Neural cell (in vitro differentiated cells): Measurements from ENCODE around the gene RCAN1. TPM values are rescaled to one million over a fixed set of nuclear protein-coding genes. Genes with fewer than 3 reads are reported as not detected.

Experiments used
- H2AFZ ChIP-seq: fragments of 200-600, 300-800 bp; sonication (generic), shearing (Covaris generic); 2 replicates; pipeline ENCODE4 v1.6.0; 2014; ENCODE audit warnings: low read depth, mild to moderate bottlenecking, antibody characterized with exemption, low read length, moderate library complexity
- H3F3A ChIP-seq: fragments of 200-600 bp; shearing (Covaris generic); 2 replicates; pipeline ENCODE4 v1.6.1; 2016; ENCODE audit warnings: mild to moderate bottlenecking, moderate library complexity, mixed read lengths, antibody characterized with exemption, low read length; ENCODE audit not compliant: insufficient read depth, poor library complexity, severe bottlenecking
- H3K27ac ChIP-seq: fragments of 200-600, 300-800 bp; sonication (generic), shearing (Covaris generic); 2 replicates; pipeline ENCODE4 v1.5.1; 2014; ENCODE audit warnings: mild to moderate bottlenecking, low read length, moderate library complexity
- H3K27me3 ChIP-seq: fragments of 300-800, 200-600 bp; sonication (generic), shearing (Covaris generic); 2 replicates; pipeline ENCODE4 v1.6.0; 2014; ENCODE audit warnings: mild to moderate bottlenecking, low read depth, low read length, moderate library complexity; ENCODE audit not compliant: insufficient read depth
- H3K36me3 ChIP-seq: fragments of 300-800, 200-600 bp; sonication (generic), shearing (Covaris generic); 2 replicates; pipeline ENCODE4 v1.5.1; 2014; ENCODE audit warnings: mild to moderate bottlenecking, antibody characterized with exemption, low read length, moderate library complexity; ENCODE audit not compliant: insufficient read depth
- H3K4me2 ChIP-seq: fragments of 300-800, 200-600 bp; sonication (generic), shearing (Covaris generic); 2 replicates; pipeline ENCODE4 v1.6.0; 2014; ENCODE audit warnings: mild to moderate bottlenecking, low read length
- H3K4me3 ChIP-seq: fragments of 300-800, 200-600 bp; sonication (generic), shearing (Covaris generic); 2 replicates; pipeline ENCODE4 v1.5.1; 2014; ENCODE audit warnings: mild to moderate bottlenecking, low read length, moderate library complexity
- H3K79me2 ChIP-seq: fragments of 200-600 bp; shearing (Covaris generic); replicated peaks from 2 replicates; pipeline ENCODE4 v1.6.0; 2014; ENCODE audit warnings: mild to moderate bottlenecking, low read length, moderate library complexity; ENCODE audit not compliant: insufficient read depth
- H3K9ac ChIP-seq: fragments of 300-800, 200-600 bp; sonication (generic), shearing (Covaris generic); 2 replicates; pipeline ENCODE4 v1.6.1; 2016; ENCODE audit warnings: mild to moderate bottlenecking, low read length, mixed read lengths
- H3K9me2 ChIP-seq: fragments of 200-600 bp; shearing (Covaris generic); 2 replicates; pipeline ENCODE4 v1.6.1; 2016; ENCODE audit warnings: mild to moderate bottlenecking, low read length, mixed read lengths; ENCODE audit not compliant: insufficient read depth
- H3K9me3 ChIP-seq: fragments of 200-600, 300-800 bp; sonication (generic), shearing (Covaris generic); 2 replicates; pipeline ENCODE4 v1.6.1; 2016; ENCODE audit warnings: mild to moderate bottlenecking, mixed run types, low read length, moderate library complexity, mixed read lengths
- H4K20me1 ChIP-seq: fragments of 200-600 bp; shearing (Covaris generic); 2 replicates; pipeline ENCODE4 v1.6.1; 2016; ENCODE audit warnings: mild to moderate bottlenecking, mixed run types; ENCODE audit not compliant: insufficient read depth
- CTCF ChIP-seq: fragments of 450-650 bp; IDR thresholded peaks from 2 replicates; pipeline ENCODE4 v1.5.1; 2014; ENCODE audit warnings: antibody characterized with exemption, mild to moderate bottlenecking, moderate library complexity; ENCODE audit not compliant: poor library complexity, severe bottlenecking
- EP300 ChIP-seq: fragments of 450-650 bp; conservative IDR thresholded peaks from 2 replicates; pipeline ENCODE4 v1.6.1; 2014; ENCODE audit warnings: antibody characterized with exemption, mild to moderate bottlenecking, moderate library complexity; ENCODE audit not compliant: poor library complexity, severe bottlenecking
- EZH2 ChIP-seq: fragments of 200-600, 300-800 bp; shearing (Covaris generic), sonication (generic); IDR thresholded peaks from 2 replicates; pipeline ENCODE4 v1.6.1; 2014; ENCODE audit warnings: antibody characterized with exemption, low read length, borderline replicate concordance, mild to moderate bottlenecking; ENCODE audit not compliant: insufficient read depth, poor library complexity, severe bottlenecking
- MXI1 ChIP-seq: fragments of 450-650 bp; conservative IDR thresholded peaks from 2 replicates; pipeline ENCODE4 v1.6.1; 2014; ENCODE audit warnings: antibody characterized with exemption, mild to moderate bottlenecking; ENCODE audit not compliant: poor library complexity, severe bottlenecking
- POLR2AphosphoS5 ChIP-seq: IDR thresholded peaks from 2 replicates; pipeline ENCODE4 v1.6.1; 2012
- RAD21 ChIP-seq: fragments of 450-650 bp; conservative IDR thresholded peaks from 2 replicates; pipeline ENCODE4 v1.6.1; 2014; ENCODE audit warnings: antibody characterized with exemption, mild to moderate bottlenecking, moderate library complexity
- REST ChIP-seq: IDR thresholded peaks from 2 replicates; pipeline ENCODE4 v1.6.1; 2012; ENCODE audit warnings: borderline replicate concordance
- SMC3 ChIP-seq: fragments of 450-650 bp; conservative IDR thresholded peaks from 2 replicates; pipeline ENCODE4 v1.6.1; 2014; ENCODE audit warnings: antibody characterized with exemption, mild to moderate bottlenecking, moderate library complexity; ENCODE audit not compliant: poor library complexity
- TAF1 ChIP-seq: IDR thresholded peaks from 2 replicates; pipeline ENCODE4 v1.6.1; 2012; ENCODE audit warnings: low read depth
- polyA plus RNA-seq: library from polyadenylated mRNA; depleted of rRNA; stranded (reverse); fragments of >200 nt; gene quantifications from 2 replicates; pipeline ENCODE4 v1.2.3, GENCODE V29; 2014

Gene RCAN1
- polyA plus RNA-seq, 1 donor from 2014 or later: 46.0 TPM

GRCh38 chr21:34636961-34637360, 22.0 kb upstream of the RCAN1 start:
- no peak overlapping the region for H3K9ac ChIP-seq
- H3K36me3 ChIP-seq: no peaks in the 10 kb centered on the region
- no peak overlapping the region for H3K27ac ChIP-seq
- H3K9me2 ChIP-seq: no peaks in the 10 kb centered on the region
- H3F3A ChIP-seq: no peaks in the 10 kb centered on the region
- H4K20me1 ChIP-seq: no peaks in the 10 kb centered on the region
- H3K9me3 ChIP-seq: no peaks in the 10 kb centered on the region
- H2AFZ ChIP-seq: no peak overlapping the region
- no peaks in the 10 kb centered on the region for H3K27me3 ChIP-seq
- H3K4me2 ChIP-seq: no peak overlapping the region
- no peak overlapping the region for H3K4me3 ChIP-seq
- no peaks in the 10 kb centered on the region for H3K79me2 ChIP-seq
- no peak for TF ChIP-seq SMC3
- no peak for TF ChIP-seq TAF1
- TF ChIP-seq CTCF: no peak
- TF ChIP-seq EZH2: no peak
- no peak for TF ChIP-seq POLR2AphosphoS5
- no peak for TF ChIP-seq MXI1
- TF ChIP-seq RAD21: no peak
- TF ChIP-seq EP300: no peak
- no peak for TF ChIP-seq REST

GRCh38 chr21:34635307-34635706, 20.4 kb upstream of the RCAN1 start:
- Histone ChIP-seq H3K27me3 (no peaks in the 10 kb centered on the region), H3K79me2 (no peaks in the 10 kb centered on the region), H2AFZ (no peak overlapping the region), H4K20me1 (no peaks in the 10 kb centered on the region), H3K9ac (no peak overlapping the region), H3K9me3 (no peaks in the 10 kb centered on the region), H3K36me3 (no peaks in the 10 kb centered on the region), H3K4me3 (no peak overlapping the region), H3F3A (no peaks in the 10 kb centered on the region), H3K9me2 (no peaks in the 10 kb centered on the region), H3K27ac (no peak overlapping the region), H3K4me2 (no peak overlapping the region)
- TF ChIP-seq RAD21 (no peak), SMC3 (no peak), EP300 (no peak), CTCF (no peak), TAF1 (no peak), POLR2AphosphoS5 (no peak), EZH2 (no peak), REST (no peak), MXI1 (no peak)
